HG03064 (cell line): ENCODE measurements around the gene MMUT.
"Not testable (repeated sequence)": the region's sequence is repeated elsewhere in the genome, so short reads cannot be mapped to it uniquely, and the experiment has no call there.

Experiments
- ATAC-seq: cut with Tn5 transposase; IDR thresholded peaks from one replicate; pipeline ENCODE4 v1.9.1; 2021; ENCODE audit warnings: low read depth; ENCODE audit not compliant: unreplicated experiment

Gene MMUT

GRCh38 chr6:49462927-49463611 is at the start of gene MMUT, which contains the start of gene CENPQ:
Gene MMUT, minus strand, starts transcription at chr6:49463253. Its CDS starts 3,787 bp downstream, at chr6:49459466.
Gene CENPQ, plus strand, starts transcription at chr6:49463370. Its CDS starts 6,807 bp downstream, at chr6:49470177.
- ATAC-seq = peak; percentile 98

DNA sequence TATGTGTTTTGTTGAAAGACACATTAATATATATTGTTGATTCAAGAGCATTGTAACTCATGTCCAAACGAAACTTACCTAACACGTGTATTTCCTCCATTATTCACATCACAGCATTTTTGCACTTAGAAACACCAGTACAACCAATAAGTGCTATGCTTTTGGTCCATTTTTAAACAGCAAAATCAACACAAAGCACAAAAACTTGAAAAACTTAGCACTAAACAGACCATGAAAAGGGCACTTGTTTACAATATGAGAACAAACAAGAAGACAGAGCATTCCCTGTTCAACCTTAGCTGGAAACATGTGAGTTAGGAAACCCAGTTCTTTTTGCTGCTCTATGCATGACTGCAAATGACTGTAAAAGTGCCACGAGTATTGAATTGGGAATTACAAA is 46.3 kb upstream of the MMUT start:
- no peak for ATAC-seq

DNA sequence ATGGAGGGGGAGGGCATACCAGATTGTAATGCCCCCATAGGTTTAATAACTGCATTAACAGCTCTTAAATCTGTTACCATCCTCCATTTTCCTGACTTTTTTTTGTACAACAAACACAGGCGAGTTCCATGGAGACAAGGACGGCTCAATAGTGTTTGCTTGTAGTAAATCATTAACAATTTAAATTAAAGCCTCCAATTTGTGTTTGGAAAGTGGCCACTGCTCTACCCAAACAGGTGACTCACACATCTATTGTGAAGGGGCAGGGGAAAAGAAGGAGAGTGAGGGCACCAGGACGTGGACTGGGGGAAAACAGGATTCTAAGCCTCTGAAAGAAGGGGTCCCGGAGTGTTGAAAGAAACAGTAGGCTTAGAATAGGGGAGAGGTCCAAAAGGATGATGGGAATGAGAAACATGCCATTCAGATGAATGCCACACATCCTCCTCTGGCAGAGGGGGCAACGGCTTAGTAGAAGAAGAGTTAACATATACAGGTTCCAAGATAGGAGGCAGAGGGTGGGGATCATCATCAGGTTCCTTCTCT is 43.6 kb upstream of the MMUT start:
- ATAC-seq = no peak

GRCh38 chr6:49504666-49505065 is 41.6 kb upstream of the MMUT start:
- no peak for ATAC-seq

DNA sequence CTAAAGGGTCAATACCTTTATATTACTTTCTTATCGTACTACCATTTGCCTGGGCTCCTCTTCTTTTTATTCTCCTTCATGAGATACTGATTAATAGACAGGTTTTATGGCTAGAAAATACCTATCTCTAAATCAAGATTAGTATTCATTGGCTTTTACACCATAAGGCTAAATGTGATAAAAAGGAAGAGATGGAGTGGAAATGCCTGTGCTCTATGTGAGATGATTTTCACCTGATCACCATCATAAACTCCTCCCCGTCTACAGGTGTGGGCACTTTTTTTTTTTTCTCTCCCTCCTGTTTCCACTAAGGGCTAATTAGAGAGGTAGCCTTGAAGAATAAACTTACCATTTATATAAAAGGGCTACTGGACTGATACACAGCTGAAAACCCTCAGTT is 36.6 kb upstream of the MMUT start, which contains the start of gene GLYATL3:
Gene GLYATL3 (plus strand): TSS at position 301 of the 400 bp plus-strand sequence. CDS start 12,068 bp downstream, outside the sequence.
- ATAC-seq = no peak

- ATAC-seq = no peak
These were observed 36.1 kb upstream of the MMUT start for GRCh38 chr6:49499126-49499525.

- no peak for ATAC-seq
These were observed 34.3 kb upstream of the MMUT start for GRCh38 chr6:49497304-49497703.

DNA sequence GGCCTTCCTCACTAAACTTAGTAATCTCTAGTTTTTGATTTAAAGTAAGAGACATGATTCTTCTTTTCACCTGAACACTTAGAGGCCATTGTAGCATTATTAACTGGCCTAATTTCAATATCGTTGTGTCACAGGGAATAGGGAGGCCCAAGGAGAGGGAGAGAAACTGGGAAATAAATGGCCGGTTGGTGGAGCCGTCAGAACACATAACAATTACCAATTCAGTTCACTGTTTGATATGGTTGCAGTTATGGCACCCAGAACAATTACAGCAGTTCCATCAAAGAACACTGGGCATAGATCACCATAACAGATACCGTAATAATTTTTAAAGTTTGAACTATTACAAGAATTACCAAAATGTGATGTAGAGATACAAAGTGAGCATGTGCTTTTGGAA is 27.6 kb upstream of the MMUT start:
- no peak for ATAC-seq

GRCh38 chr6:49483380-49483779 is 20.3 kb upstream of the MMUT start:
- not testable (repeated sequence) for ATAC-seq

- not testable (repeated sequence) for ATAC-seq
These were observed 18.8 kb upstream of the MMUT start for GRCh38 chr6:49481846-49482245.

GRCh38 chr6:49479308-49479970 is 16.4 kb upstream of the MMUT start:
- no peak for ATAC-seq

DNA sequence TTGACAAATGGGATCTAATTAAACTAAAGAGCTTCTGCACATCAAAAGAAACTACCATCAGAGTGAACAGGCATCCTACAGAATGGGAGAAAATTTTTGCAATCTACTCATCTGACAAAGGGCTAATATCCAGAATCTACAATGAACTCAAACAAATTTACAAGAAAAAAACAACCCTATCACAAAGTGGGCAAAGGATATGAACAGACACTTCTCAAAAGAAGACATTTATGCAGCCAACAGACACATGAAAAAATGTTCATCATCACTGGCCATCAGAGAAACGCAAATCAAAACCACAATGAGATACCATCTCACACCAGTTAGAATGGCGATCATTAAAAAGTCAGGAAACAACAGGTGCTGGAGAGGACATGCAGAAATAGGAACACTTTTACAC is 13.5 kb upstream of the MMUT start:
- not testable (repeated sequence) for ATAC-seq

DNA sequence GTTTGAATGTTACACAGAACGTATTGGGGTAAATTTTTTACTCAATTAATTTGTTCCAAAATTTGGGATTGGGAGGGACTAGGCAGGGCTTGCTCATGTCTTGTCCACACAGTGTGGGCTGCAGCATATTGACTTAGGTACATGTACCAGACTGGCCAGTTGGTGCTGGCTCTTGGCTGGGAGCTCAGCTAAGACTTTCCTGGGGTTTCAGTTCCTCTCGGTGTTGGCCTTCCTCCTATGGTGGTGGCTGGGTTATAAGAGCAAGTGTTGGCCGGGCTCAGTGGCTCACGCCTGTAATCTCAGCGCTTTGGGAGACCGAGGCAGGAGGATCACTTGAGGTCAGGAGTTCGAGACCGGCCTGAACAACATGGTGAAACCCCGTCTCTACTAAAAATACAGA is 5.0 kb upstream of the MMUT start:
- ATAC-seq = no peak

- no peak for ATAC-seq
These were observed 1.6 kb upstream of the MMUT start for GRCh38 chr6:49464691-49465090.

DNA sequence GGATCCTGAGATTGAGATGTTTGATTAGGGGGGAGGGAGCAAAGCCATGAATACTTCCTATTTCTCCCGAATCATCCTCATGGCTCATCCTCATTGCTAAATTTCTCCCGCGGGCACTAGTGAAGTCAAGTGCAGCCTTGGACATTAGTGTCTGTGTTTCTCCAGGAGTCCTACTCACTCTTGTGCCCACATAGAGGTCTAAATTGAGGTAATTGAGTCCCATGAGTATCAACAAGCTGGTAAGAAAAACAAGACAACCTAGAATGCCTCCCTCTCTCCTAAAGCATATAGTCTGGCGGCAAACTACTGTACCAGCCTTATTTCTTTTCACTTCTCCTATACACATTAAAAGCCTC is 537 bp upstream of the MMUT start:
- peak; percentile 2 for ATAC-seq

- peak; percentile 1 for ATAC-seq
These were observed 490 bp downstream of the MMUT start for GRCh38 chr6:49462599-49462926.

DNA sequence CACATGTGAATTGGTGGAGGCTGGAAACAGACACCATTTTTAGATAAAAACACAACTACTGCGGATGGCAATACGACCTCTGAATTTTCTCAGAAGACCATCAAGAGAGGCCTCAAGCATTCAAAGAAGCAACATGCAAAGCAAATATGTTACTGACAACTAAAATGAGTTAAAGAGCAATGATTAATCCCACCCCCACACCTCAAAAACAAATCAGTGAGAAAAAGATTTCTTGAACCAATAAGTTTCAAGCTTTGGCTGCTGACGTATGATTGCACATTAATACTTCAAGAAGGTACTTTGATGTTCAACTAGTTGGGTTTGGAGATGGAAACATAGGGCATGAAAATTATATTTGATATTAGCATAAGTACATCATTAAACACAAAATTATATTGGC is 982 bp downstream of the MMUT start:
- ATAC-seq = no peak

GRCh38 chr6:49457771-49458170 is 5.3 kb downstream of the MMUT start:
- no peak for ATAC-seq

GRCh38 chr6:49454787-49455709 is 8.0 kb downstream of the MMUT start:
- ATAC-seq = peak; percentile 78

DNA sequence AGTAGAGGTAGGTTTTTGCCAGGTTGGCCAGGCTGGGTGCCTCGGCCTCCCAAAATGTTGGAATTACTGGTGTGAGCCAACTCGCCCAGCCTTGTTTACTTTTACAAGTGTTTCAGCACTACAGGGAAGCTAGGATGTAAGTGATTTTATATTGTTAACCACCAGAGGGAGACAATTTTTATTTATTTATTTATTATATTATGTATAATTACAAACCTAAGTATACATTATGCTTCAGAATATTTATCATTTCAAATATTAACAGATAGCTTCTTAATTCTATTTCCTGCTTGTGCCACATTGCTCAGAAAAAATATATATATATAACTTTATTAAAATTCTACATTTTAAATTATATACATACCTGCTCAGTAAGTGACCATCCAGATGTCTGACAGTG is 9.8 kb downstream of the MMUT start:
- no peak for ATAC-seq

GRCh38 chr6:49430866-49431265 is 32.2 kb downstream of the MMUT start:
- ATAC-seq = no peak
